Measurements from ENCODE around the gene OR2T3.
"Not testable (repeated sequence)": the region's sequence is repeated elsewhere in the genome, so short reads cannot be mapped to it uniquely, and the experiment has no call there.

OR2T3 gene

DNA sequence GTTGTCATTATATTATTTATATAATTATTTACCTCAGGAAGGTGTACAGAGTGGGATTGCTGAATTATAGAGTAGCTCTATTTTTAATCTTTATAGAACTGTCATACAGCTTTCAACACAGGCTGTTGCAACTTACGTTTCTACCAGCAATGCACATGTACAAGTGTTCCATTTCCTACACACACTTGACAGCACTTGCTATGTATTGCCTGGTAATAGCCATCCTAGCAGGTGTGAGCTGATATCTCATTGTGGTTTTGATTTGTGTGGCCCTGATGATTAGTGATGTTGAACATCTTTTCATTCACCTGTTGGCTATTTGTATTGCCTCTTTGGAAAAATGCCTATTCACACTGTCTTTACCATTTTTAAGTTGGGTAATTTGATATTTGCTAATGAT lies 2.5 kb downstream of the OR2T3 start:
- not testable (repeated sequence) for DNase-seq

DNA sequence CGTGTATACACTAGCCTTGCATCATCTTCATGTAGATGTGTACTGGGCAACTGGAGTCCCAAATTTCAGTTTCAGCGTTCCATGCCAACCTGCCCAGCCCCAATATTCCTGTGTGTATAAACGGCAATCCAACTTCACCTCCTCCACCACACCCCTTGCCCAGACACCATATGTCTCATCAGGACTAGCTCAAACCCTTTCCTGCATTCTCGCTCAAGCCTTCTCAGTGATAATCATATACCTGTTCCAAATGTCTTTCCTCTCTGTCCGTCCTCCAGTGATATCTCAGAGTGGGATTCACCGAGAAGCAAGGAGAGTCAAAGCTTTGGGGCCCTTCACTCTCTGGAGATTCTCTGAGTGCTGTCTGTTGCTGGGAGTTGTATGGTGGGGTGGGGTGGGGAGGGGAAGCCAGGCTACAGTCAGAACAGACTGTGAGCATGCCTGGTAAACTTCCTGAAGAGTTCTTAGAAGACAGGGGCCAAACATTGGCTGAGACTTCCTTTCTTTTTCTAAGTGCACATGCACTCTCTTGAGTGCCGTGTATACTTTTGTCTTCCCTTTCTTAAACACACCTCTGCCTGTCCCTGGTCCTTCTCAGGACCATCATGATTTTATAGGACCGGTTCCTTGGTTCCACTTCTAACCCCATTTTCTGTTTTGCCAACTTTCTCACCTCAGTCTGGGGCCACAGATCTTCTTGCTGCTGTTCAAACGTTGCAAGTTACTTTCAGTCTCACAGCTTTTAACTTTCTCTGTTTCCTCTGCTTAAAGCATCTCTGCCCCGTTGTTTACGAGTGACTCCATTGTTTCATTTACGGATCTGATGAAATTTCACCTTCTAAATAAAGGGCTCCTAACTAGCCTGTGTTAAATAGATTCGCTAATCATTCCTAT lies 8.8 kb downstream of the OR2T3 start:
- not testable (repeated sequence) for DNase-seq

GRCh38 chr1:248488289-248488688 lies 15.1 kb downstream of the OR2T3 start, which contains the start of gene OR2T5:
Gene OR2T5, plus strand, starts transcription at chr1:248488589. Its CDS starts 0 bp downstream, at chr1:248488589.
- not testable (repeated sequence) for DNase-seq

GRCh38 chr1:248496661-248497060 lies 23.5 kb downstream of the OR2T3 start:
- not testable (repeated sequence) for DNase-seq

DNA sequence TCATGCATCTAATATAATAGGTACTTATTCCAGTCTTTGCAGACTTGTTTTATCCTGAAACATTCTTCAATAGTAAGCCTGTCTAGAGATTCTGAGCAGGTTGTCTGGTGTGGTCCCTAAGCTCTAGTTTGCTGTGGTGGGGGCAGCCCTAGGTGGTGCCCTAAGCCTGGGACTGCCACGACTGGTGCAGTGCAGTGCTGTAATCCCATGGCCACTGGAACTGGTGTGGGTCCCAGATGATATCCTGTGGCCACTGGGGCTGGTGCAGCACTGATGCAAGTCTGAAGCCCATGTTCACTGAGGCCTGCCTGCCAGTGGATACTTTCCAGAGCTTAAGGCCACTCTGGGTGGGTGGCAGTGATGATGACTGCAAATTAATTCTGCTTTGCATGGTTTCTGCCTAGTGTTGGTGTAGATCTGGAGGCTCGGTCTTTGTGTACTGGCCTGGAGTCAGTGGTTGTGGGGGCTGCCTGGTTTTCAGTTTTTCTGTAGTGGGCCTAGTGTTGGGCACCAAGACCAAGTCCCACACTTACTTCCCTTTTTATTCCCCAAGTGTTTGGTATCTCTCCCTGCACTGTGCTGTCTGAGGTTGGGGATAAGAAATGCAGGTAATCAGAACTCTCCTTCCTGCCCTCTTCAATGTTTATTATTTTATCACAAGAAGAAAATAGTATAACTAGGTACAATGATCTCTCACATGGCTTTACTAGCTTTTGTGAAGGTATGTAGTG lies 27.3 kb downstream of the OR2T3 start:
- not testable (repeated sequence) for DNase-seq

- DNase-seq, result not testable (repeated sequence)
These were observed 34.6 kb downstream of the OR2T3 start, which contains the start of gene OR2G6 for GRCh38 chr1:248507773-248508172. Gene OR2G6, plus strand, starts transcription at chr1:248508073. Its CDS starts 13,574 bp downstream, at chr1:248521647.

GRCh38 chr1:248510217-248510616 lies 37.1 kb downstream of the OR2T3 start:
- DNase-seq, result not testable (repeated sequence)

DNA sequence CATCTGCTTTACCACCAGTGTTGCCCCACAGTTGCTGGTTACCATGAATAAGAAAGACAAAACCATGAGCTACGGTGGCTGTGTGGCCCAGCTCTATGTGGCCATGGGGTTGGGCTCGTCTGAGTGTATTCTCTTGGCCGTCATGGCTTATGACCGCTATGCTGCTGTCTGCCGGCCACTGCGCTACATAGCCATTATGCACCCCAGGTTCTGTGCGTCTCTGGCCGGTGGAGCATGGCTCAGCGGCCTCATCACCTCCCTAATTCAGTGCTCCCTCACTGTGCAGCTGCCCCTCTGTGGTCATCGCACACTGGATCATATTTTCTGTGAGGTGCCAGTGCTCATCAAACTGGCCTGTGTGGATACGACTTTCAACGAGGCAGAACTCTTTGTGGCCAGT lies 48.7 kb downstream of the OR2T3 start:
- DNase-seq, result no peak

Measured in cortex of kidney (tissue), 1 donor.